SK-N-SH treated with all-trans-retinoic acid at 6 μM for 48 hours (cell line): ENCODE data around the gene ZNF831.

Experiments used
- ATAC-seq: fragments of 200-7000 bp; cut with Tn5 transposase; 3 replicates; pipeline ENCODE4 v1.9.1; 2020; ENCODE audit warnings: mild to moderate bottlenecking, moderate library complexity
- ARNTL ChIP-seq: fragments of 450-650 bp; formaldehyde crosslinking; IDR thresholded peaks from 2 replicates; pipeline ENCODE4 v1.5.0; 2020; ENCODE audit warnings: low read depth, mild to moderate bottlenecking, moderate library complexity, borderline replicate concordance
- BACH2 ChIP-seq: fragments of 250-450 bp; sonication (Bioruptor Pico); IDR thresholded peaks from 2 replicates; pipeline ENCODE4 v1.9.0; 2021; ENCODE audit warnings: mild to moderate bottlenecking, borderline replicate concordance
- CSDC2 ChIP-seq: fragments of 250-450 bp; sonication (Bioruptor Pico); IDR thresholded peaks from 2 replicates; pipeline ENCODE4 v1.5.0; 2020; ENCODE audit warnings: mild to moderate bottlenecking, moderate library complexity
- ESRRG ChIP-seq: fragments of 250-450 bp; sonication (Bioruptor Pico); IDR thresholded peaks from 2 replicates; pipeline ENCODE4 v1.6.1; 2021; ENCODE audit warnings: mild to moderate bottlenecking
- GLIS3 ChIP-seq: fragments of 250-450 bp; sonication (Bioruptor Pico); IDR thresholded peaks from 2 replicates; pipeline ENCODE4 v1.5.0; 2020; ENCODE audit warnings: mild to moderate bottlenecking, moderate library complexity
- ISL1 ChIP-seq: fragments of 250-450 bp; sonication (Bioruptor Pico); IDR thresholded peaks from 2 replicates; pipeline ENCODE4 v2.1.2; 2022; ENCODE audit warnings: mild to moderate bottlenecking, moderate library complexity
- OSR1 ChIP-seq: fragments of 250-450 bp; sonication (Bioruptor Pico); IDR thresholded peaks from 2 replicates; pipeline ENCODE4 v1.8.0; 2022; ENCODE audit warnings: moderate library complexity, mild to moderate bottlenecking, inconsistent platforms
- PATZ1 ChIP-seq: fragments of 250-450 bp; sonication (Bioruptor Pico); IDR thresholded peaks from 2 replicates; pipeline ENCODE4 v1.8.0; 2020; ENCODE audit warnings: mild to moderate bottlenecking, moderate library complexity, borderline replicate concordance
- RARB ChIP-seq: fragments of 250-450 bp; sonication (Bioruptor Pico); IDR thresholded peaks from 2 replicates; pipeline ENCODE4 v1.8.0; 2021; ENCODE audit warnings: mild to moderate bottlenecking, moderate library complexity
- SNAI2 ChIP-seq: fragments of 250-450 bp; sonication (Bioruptor Pico); IDR thresholded peaks from 2 replicates; pipeline ENCODE4 v1.5.0; 2020; ENCODE audit warnings: mild to moderate bottlenecking, moderate library complexity
- TCF4 ChIP-seq: fragments of 250-450 bp; sonication (Bioruptor Pico); IDR thresholded peaks from 2 replicates; pipeline ENCODE4 v1.8.0; 2021; ENCODE audit warnings: mild to moderate bottlenecking, moderate library complexity, borderline replicate concordance
- TSHZ2 ChIP-seq: fragments of 250-450 bp; sonication (Bioruptor Pico); IDR thresholded peaks from 2 replicates; pipeline ENCODE4 v1.5.0; 2020; ENCODE audit warnings: mild to moderate bottlenecking, moderate library complexity
- ZC3H10 ChIP-seq: fragments of 250-450 bp; sonication (Bioruptor Pico); IDR thresholded peaks from 2 replicates; pipeline ENCODE4 v1.5.1; 2021; ENCODE audit warnings: mild to moderate bottlenecking, moderate library complexity
- ZFP30 ChIP-seq: fragments of 450-650 bp; formaldehyde crosslinking; IDR thresholded peaks from 2 replicates; pipeline ENCODE4 v1.5.0; 2022; ENCODE audit warnings: mild to moderate bottlenecking, moderate library complexity
- ZNF565 ChIP-seq: fragments of 450-650 bp; formaldehyde crosslinking; conservative IDR thresholded peaks from 2 replicates; pipeline ENCODE4 v1.5.0; 2020; ENCODE audit warnings: low read depth, mild to moderate bottlenecking, moderate library complexity
- ZNF70 ChIP-seq: fragments of 450-650 bp; formaldehyde crosslinking; IDR thresholded peaks from 2 replicates; pipeline ENCODE4 v1.5.0; 2020; ENCODE audit warnings: mild to moderate bottlenecking, moderate library complexity
- ZNF8 ChIP-seq: fragments of 450-650 bp; formaldehyde crosslinking; IDR thresholded peaks from 2 replicates; pipeline ENCODE4 v1.5.0; 2020; ENCODE audit warnings: mild to moderate bottlenecking, moderate library complexity
- TF ChIP-seq, protein P1 (sequence below): fragments of 250-450 bp; sonication (Bioruptor Pico); IDR thresholded peaks from 2 replicates; pipeline ENCODE4 v1.8.0; 2021; ENCODE audit warnings: low read depth, mild to moderate bottlenecking, moderate library complexity, borderline replicate concordance
- TF ChIP-seq, protein P2 (sequence below): fragments of 250-450 bp; sonication (Bioruptor Pico); IDR thresholded peaks from 2 replicates; pipeline ENCODE4 v1.5.1; 2021; ENCODE audit warnings: mild to moderate bottlenecking, moderate library complexity
- TF ChIP-seq, protein P3 (sequence below): fragments of 250-450 bp; sonication (Bioruptor Pico); IDR thresholded peaks from 2 replicates; pipeline ENCODE4 v1.5.1; 2020; ENCODE audit warnings: low read depth, mild to moderate bottlenecking, moderate library complexity

ZNF831 gene

GRCh38 chr20:59141818-59142581, 21.6 kb upstream of the ZNF831 start:
- ATAC-seq = no peak
- TF ChIP-seq ZNF565 (CRISPR knock-in tag) (no peak), ZC3H10 (CRISPR knock-in tag) (no peak), OSR1 (CRISPR knock-in tag) (no peak), ZFP30 (no peak)
- TF ChIP-seq, protein P1, sequence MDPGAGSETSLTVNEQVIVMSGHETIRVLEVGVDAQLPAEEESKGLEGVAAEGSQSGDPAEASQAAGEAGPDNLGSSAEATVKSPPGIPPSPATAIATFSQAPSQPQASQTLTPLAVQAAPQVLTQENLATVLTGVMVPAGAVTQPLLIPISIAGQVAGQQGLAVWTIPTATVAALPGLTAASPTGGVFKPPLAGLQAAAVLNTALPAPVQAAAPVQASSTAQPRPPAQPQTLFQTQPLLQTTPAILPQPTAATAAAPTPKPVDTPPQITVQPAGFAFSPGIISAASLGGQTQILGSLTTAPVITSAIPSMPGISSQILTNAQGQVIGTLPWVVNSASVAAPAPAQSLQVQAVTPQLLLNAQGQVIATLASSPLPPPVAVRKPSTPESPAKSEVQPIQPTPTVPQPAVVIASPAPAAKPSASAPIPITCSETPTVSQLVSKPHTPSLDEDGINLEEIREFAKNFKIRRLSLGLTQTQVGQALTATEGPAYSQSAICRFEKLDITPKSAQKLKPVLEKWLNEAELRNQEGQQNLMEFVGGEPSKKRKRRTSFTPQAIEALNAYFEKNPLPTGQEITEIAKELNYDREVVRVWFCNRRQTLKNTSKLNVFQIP (CRISPR knock-in tag) = no peak
- TF ChIP-seq, protein P2, sequence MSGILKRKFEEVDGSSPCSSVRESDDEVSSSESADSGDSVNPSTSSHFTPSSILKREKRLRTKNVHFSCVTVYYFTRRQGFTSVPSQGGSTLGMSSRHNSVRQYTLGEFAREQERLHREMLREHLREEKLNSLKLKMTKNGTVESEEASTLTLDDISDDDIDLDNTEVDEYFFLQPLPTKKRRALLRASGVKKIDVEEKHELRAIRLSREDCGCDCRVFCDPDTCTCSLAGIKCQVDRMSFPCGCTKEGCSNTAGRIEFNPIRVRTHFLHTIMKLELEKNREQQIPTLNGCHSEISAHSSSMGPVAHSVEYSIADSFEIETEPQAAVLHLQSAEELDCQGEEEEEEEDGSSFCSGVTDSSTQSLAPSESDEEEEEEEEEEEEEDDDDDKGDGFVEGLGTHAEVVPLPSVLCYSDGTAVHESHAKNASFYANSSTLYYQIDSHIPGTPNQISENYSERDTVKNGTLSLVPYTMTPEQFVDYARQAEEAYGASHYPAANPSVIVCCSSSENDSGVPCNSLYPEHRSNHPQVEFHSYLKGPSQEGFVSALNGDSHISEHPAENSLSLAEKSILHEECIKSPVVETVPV (CRISPR knock-in tag) = no peak

DNA sequence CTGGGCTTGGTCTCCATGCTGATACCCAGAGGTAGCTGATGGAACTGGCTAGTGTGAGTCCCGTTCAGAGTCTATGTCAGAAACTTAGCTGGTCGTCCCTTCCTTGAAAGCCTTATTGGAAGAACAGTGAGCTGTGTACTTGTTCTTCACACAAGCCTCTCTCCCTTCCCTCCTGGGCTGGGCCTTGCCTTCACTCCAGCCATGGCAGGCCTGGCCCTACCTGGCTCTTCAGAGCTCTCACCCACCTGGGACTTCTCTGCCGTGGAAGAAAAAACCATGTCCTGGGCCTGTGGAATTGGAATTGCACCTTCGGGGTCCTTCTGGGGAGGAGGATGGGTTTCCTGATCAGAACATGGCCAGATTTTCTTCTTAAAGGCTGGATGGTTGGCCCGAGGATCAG, 20.3 kb upstream of the ZNF831 start:
- no peak for TF ChIP-seq ESRRG (CRISPR knock-in tag)
- no peak for TF ChIP-seq ZNF565 (CRISPR knock-in tag)
- no peak for TF ChIP-seq ZNF8 (CRISPR knock-in tag)
- TF ChIP-seq TCF4 (CRISPR knock-in tag) = no peak
- TF ChIP-seq ZFP30 = no peak
- no peak for TF ChIP-seq TSHZ2 (CRISPR knock-in tag)
- TF ChIP-seq ZNF70 = no peak
- TF ChIP-seq, protein P3, sequence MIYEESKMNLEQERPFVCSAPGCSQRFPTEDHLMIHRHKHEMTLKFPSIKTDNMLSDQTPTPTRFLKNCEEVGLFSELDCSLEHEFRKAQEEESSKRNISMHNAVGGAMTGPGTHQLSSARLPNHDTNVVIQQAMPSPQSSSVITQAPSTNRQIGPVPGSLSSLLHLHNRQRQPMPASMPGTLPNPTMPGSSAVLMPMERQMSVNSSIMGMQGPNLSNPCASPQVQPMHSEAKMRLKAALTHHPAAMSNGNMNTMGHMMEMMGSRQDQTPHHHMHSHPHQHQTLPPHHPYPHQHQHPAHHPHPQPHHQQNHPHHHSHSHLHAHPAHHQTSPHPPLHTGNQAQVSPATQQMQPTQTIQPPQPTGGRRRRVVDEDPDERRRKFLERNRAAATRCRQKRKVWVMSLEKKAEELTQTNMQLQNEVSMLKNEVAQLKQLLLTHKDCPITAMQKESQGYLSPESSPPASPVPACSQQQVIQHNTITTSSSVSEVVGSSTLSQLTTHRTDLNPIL = no peak
- no peak for TF ChIP-seq RARB
- TF ChIP-seq GLIS3 (CRISPR knock-in tag) = no peak
- no peak for ATAC-seq

- TF ChIP-seq TSHZ2 (CRISPR knock-in tag) = no peak
- no peak for TF ChIP-seq ZFP30
- TF ChIP-seq TCF4 (CRISPR knock-in tag) = no peak
- TF ChIP-seq CSDC2 (CRISPR knock-in tag) = no peak
- no peak for TF ChIP-seq BACH2 (CRISPR knock-in tag)
- TF ChIP-seq, protein P1 (CRISPR knock-in tag) = no peak
- TF ChIP-seq ISL1 = no peak
- TF ChIP-seq, protein P2 (CRISPR knock-in tag) = no peak
- no peak for TF ChIP-seq PATZ1 (CRISPR knock-in tag)
- no peak for TF ChIP-seq ESRRG (CRISPR knock-in tag)
- TF ChIP-seq SNAI2 (CRISPR knock-in tag) = no peak
- TF ChIP-seq OSR1 (CRISPR knock-in tag) = no peak
- no peak for TF ChIP-seq RARB
- TF ChIP-seq ARNTL (CRISPR knock-in tag) = no peak
- no peak for ATAC-seq
Observed at GRCh38 chr20:59144179-59144830, 19.3 kb upstream of the ZNF831 start.
